GM12891 (cell line): Measurements from ENCODE around the gene CISH.

Experiments used
- DNase-seq: peaks from one replicate; pipeline ENCODE4 v3.0.0; 2011; ENCODE audit warnings: low spot score; ENCODE audit not compliant: insufficient read length
- FAIRE-seq: peaks from 2 replicates; lab custom pipeline; 2011; peaks lifted over from hg19 to GRCh38; lab: Jason Lieb, UNC
- PAX5 ChIP-seq: IDR thresholded peaks from 2 replicates; pipeline ENCODE4 v1.6.1; 2011; ENCODE audit warnings: low read length, moderate library complexity, mild to moderate bottlenecking; ENCODE audit not compliant: insufficient read depth, severe bottlenecking
- POLR2A ChIP-seq: IDR thresholded peaks from 2 replicates; pipeline ENCODE4 v1.6.1; 2011; ENCODE audit warnings: low read depth, low read length, control low read depth
- POLR2AphosphoS5 ChIP-seq: IDR thresholded peaks from 2 replicates; pipeline ENCODE4 v1.6.1; 2011; ENCODE audit warnings: low read depth, low read length, control low read depth
- POU2F2 ChIP-seq: IDR thresholded peaks from 2 replicates; pipeline ENCODE4 v1.6.1; 2011; ENCODE audit warnings: low read depth, mild to moderate bottlenecking, control low read depth, low read length, moderate library complexity
- SPI1 ChIP-seq: IDR thresholded peaks from 2 replicates; pipeline ENCODE4 v1.6.1; 2011; ENCODE audit warnings: low read depth, low read length, control low read depth
- TAF1 ChIP-seq: IDR thresholded peaks from 2 replicates; pipeline ENCODE4 v1.6.1; 2011; ENCODE audit warnings: low read depth, low read length, control low read depth

Gene CISH

GRCh38 chr3:50567386-50568167 is 44.0 kb downstream of the CISH start, which contains the start of gene C3orf18:
TSS of gene C3orf18 (minus strand) at chr3:50567747. CDS start at chr3:50565699, 2,048 bp downstream.
- DNase-seq (peak; percentile 100), FAIRE-seq (peak; percentile 97)
- no peak for TF ChIP-seq PAX5
- no peak for TF ChIP-seq TAF1
- TF ChIP-seq POU2F2, result no peak
- no peak for TF ChIP-seq POLR2AphosphoS5
- no peak for TF ChIP-seq POLR2A
- TF ChIP-seq SPI1, result no peak

DNA sequence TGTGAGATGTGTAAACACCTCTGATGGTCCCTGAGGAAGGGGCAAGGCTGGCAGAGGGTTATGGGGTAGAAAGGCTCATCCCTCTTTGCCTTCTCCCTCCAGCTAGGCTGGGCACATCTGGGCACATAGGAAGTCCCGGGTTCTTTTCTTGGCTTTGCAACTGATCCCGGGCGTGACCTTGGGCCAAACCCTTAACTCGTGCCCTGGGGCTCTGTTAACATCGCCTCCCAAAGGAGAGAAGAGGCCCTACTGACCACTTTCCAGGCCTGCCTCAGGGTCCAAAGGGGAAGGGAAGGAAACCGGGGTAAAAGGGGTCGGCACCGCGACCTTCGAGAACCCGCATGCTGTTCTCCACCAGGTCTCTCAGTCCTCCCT is 44.6 kb downstream of the CISH start:
- DNase-seq (no peak), FAIRE-seq (no peak)
- TF ChIP-seq POLR2AphosphoS5 (no peak), POLR2A (no peak), TAF1 (no peak)

DNA sequence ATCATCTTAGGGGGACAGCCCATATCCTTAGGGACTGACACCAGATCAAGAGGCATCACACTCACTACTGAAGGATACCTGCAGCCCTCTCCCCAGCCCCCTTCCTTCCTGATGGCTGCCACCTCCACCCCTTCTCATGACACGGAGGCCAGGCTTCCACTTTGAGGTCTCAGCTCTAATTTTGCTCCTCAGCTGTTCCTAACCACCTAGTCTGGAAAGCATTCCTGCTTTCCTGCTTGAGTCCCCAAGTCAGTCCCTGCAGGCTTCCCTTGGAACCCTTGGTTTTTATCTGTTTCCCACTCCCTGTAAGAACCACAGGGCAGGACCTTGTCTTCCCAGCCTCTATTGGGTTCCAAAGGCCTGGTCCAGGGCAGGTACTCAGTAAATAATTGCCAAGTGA is 47.3 kb downstream of the CISH start:
- TF ChIP-seq SPI1 (no peak), PAX5 (no peak), POLR2AphosphoS5 (no peak)
- DNase-seq, result no peak
- FAIRE-seq, result no peak

- DNase-seq (no peak), FAIRE-seq (no peak)
- TF ChIP-seq POLR2AphosphoS5 (no peak), POU2F2 (no peak), POLR2A (no peak), TAF1 (no peak), SPI1 (no peak)
Observed at GRCh38 chr3:50563867-50564266, 47.7 kb downstream of the CISH start.

- no peak for FAIRE-seq
- no peak for TF ChIP-seq POLR2A
- TF ChIP-seq POU2F2, result no peak
- no peak for TF ChIP-seq POLR2AphosphoS5
- no peak for TF ChIP-seq PAX5
- TF ChIP-seq TAF1, result no peak
- TF ChIP-seq SPI1, result no peak
- no peak for DNase-seq
Observed at GRCh38 chr3:50562861-50563260, 48.7 kb downstream of the CISH start.

GRCh38 chr3:50559702-50560101 is 51.9 kb downstream of the CISH start:
- no peak for FAIRE-seq
- TF ChIP-seq POLR2AphosphoS5 (no peak), PAX5 (no peak), POLR2A (no peak), SPI1 (no peak), POU2F2 (no peak)
- DNase-seq, result no peak

- no peak for DNase-seq
- FAIRE-seq, result no peak
- TF ChIP-seq SPI1 (no peak), POLR2AphosphoS5 (no peak), POLR2A (no peak)
Observed at GRCh38 chr3:50557915-50558314, 53.7 kb downstream of the CISH start.

DNA sequence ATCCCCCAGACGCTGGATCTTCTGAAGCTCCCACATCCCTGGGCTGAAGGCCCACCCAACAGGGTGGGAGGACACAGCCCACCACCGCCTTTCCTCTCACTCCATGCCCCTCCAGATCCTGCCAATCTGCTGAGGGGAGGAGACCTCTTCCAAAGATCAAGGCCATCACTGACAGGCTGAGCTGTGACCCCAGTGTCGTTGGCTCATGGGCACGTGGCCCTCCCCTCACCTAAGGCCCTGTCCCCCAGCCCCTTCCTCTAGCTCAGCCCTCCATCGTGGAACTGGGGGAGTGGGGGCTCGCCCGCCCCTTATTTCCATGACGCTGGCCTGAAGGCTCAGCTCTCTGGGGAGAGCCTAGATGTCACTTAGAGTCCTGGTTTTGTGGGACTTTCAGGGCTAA is 54.5 kb downstream of the CISH start:
- TF ChIP-seq POU2F2 (no peak), SPI1 (no peak), PAX5 (no peak), POLR2AphosphoS5 (no peak), POLR2A (no peak), TAF1 (no peak)
- FAIRE-seq, result no peak
- no peak for DNase-seq
